Astrocyte of the spinal cord (primary cell): ENCODE measurements around the gene MACROD2.
A peak's percentile ranks its signal among the peaks of the same experiment; 100 is the strongest.

Experiments
- DNase-seq: peaks from one replicate; pipeline ENCODE4 v3.0.0; 2011; ENCODE audit warnings: low read depth, low spot score
- H3K4me3 ChIP-seq: 2 replicates; pipeline ENCODE4 v1.5.1; 2011; ENCODE audit warnings: low read depth, mild to moderate bottlenecking, low read length, moderate library complexity
- CTCF ChIP-seq: IDR thresholded peaks from 2 replicates; pipeline ENCODE4 v1.5.1; 2012; ENCODE audit warnings: low read depth, mild to moderate bottlenecking, low read length, inconsistent platforms
- in situ Hi-C: cut with HindIII; loops from 2 replicates; pipeline ENCODE4 v1.10.0; 2017; ENCODE audit warnings: low sequenced_read_pairs

Gene MACROD2

GRCh38 chr20:15674253-15675060 lies 1679.1 kb downstream of the MACROD2 start:
- DNase-seq: no peak
- no peak overlapping the region for H3K4me3 ChIP-seq
- no peak for TF ChIP-seq CTCF
- in situ Hi-C loops: no loop called here

GRCh38 chr20:15675061-15675514 lies 1679.8 kb downstream of the MACROD2 start:
- TF ChIP-seq CTCF: no peak
- in situ Hi-C loops: no loop called here

GRCh38 chr20:15675813-15676484 lies 1680.6 kb downstream of the MACROD2 start:
- no peak for DNase-seq
- TF ChIP-seq CTCF: no peak
- H3K4me3 ChIP-seq: no peak overlapping the region
- in situ Hi-C loops: no loop called here

More at GRCh38 chr20:15675061-15675514, 1679.8 kb downstream of the MACROD2 start:
- DNase-seq: no peak
- no peak overlapping the region for H3K4me3 ChIP-seq

GRCh38 chr20:15676815-15677214 lies 1681.5 kb downstream of the MACROD2 start:
- TF ChIP-seq CTCF: no peak
- no peak for DNase-seq
- in situ Hi-C loops: no loop called here
- H3K4me3 ChIP-seq: no peak overlapping the region

GRCh38 chr20:15682690-15683089 lies 1687.4 kb downstream of the MACROD2 start:
- no peak for TF ChIP-seq CTCF
- in situ Hi-C loops: no loop called here
- DNase-seq: peak; percentile 37
- no peak overlapping the region for H3K4me3 ChIP-seq

- DNase-seq: no peak
- no peak for TF ChIP-seq CTCF
- in situ Hi-C loops: no loop called here
- no peak overlapping the region for H3K4me3 ChIP-seq
Measured at GRCh38 chr20:15692570-15692969, 1697.3 kb downstream of the MACROD2 start.
